Mesenchymal stem cell (in vitro differentiated cells and primary cell): ENCODE measurements around the gene CFAP70.

ENCODE experiments used
- DNase-seq: peaks from one replicate; pipeline ENCODE4 v3.0.0-alpha.2; 2013
- H2AFZ ChIP-seq: one replicate; pipeline ENCODE4 v1.6.1; 2013; ENCODE audit warnings: low read depth, mild to moderate bottlenecking, control low read depth, inconsistent platforms, low read length, moderate library complexity
- H2AK5ac ChIP-seq: 2 replicates; pipeline ENCODE4 v1.6.1; 2013; ENCODE audit warnings: low read length, moderate library complexity, mild to moderate bottlenecking, inconsistent platforms; ENCODE audit not compliant: severe bottlenecking
- H2BK120ac ChIP-seq: one replicate; pipeline ENCODE4 v1.6.1; 2013; ENCODE audit warnings: low read depth, mild to moderate bottlenecking, inconsistent platforms, low read length, moderate library complexity
- H2BK12ac ChIP-seq, 2 experiments: one replicate each; pipeline ENCODE4 v1.6.1; 2013; ENCODE audit warnings: inconsistent platforms in 2 of 2, low read length in 2 of 2, mild to moderate bottlenecking in 2 of 2, moderate library complexity in 2 of 2, control low read depth in 1 of 2
- H2BK15ac ChIP-seq: one replicate; pipeline ENCODE4 v1.6.1; 2013; ENCODE audit warnings: mild to moderate bottlenecking, low read depth, inconsistent platforms; ENCODE audit not compliant: poor library complexity, severe bottlenecking
- H2BK5ac ChIP-seq: 2 replicates; pipeline ENCODE4 v1.6.1; 2013; ENCODE audit warnings: low read depth, mild to moderate bottlenecking, low read length, control low read depth, inconsistent platforms; ENCODE audit not compliant: poor library complexity, severe bottlenecking
- H3K14ac ChIP-seq, 2 experiments: one replicate each; pipeline ENCODE4 v1.6.1; 2013; ENCODE audit warnings: inconsistent platforms in 2 of 2, low read length in 2 of 2, control low read depth in 1 of 2, mild to moderate bottlenecking in 1 of 2, moderate library complexity in 1 of 2
- H3K18ac ChIP-seq, 2 experiments: one replicate each; pipeline ENCODE4 v1.6.1; 2013; ENCODE audit warnings: inconsistent platforms in 2 of 2, low read length in 2 of 2, control low read depth in 1 of 2, low read depth in 1 of 2, mild to moderate bottlenecking in 1 of 2
- H3K23ac ChIP-seq, 2 experiments: one replicate each; pipeline ENCODE4 v1.6.1; 2013; ENCODE audit warnings: inconsistent platforms in 2 of 2, low read length in 2 of 2, mild to moderate bottlenecking in 2 of 2, moderate library complexity in 2 of 2, control low read depth in 1 of 2
- H3K27ac ChIP-seq: 2 replicates; pipeline ENCODE4 v1.5.1; 2013; ENCODE audit warnings: mild to moderate bottlenecking, moderate library complexity, low read length, control low read depth, inconsistent platforms; ENCODE audit not compliant: poor library complexity, severe bottlenecking
- H3K27me3 ChIP-seq, 2 experiments: 2 replicates each; pipeline versions ENCODE4 v1.6.1 to v1.7.0; 2013; ENCODE audit warnings: low read length in 2 of 2, mild to moderate bottlenecking in 2 of 2, moderate library complexity in 2 of 2, control low read depth in 1 of 2, inconsistent platforms in 1 of 2; ENCODE audit not compliant: control insufficient read depth in 1 of 2, insufficient read depth in 1 of 2
- H3K36me3 ChIP-seq, 2 experiments: 2 replicates each; pipeline versions ENCODE4 v1.6.1 to v1.7.0; 2013; ENCODE audit warnings: low read length in 2 of 2, control low read depth in 1 of 2, inconsistent platforms in 1 of 2, low read depth in 1 of 2, mild to moderate bottlenecking in 1 of 2; ENCODE audit not compliant: insufficient read depth in 2 of 2, control insufficient read depth in 1 of 2
- H3K4ac ChIP-seq, 2 experiments: one replicate each; pipeline ENCODE4 v1.6.1; 2013; ENCODE audit warnings: inconsistent platforms in 2 of 2, low read length in 2 of 2, mild to moderate bottlenecking in 2 of 2, moderate library complexity in 2 of 2, control low read depth in 1 of 2, low read depth in 1 of 2
- H3K4me1 ChIP-seq: 2 replicates; pipeline ENCODE4 v1.6.1; 2013; ENCODE audit warnings: low read depth, low read length, control low read depth; ENCODE audit not compliant: control insufficient read depth, insufficient read depth
- H3K4me2 ChIP-seq: 2 replicates; pipeline ENCODE4 v1.6.1; 2013; ENCODE audit warnings: low read length, mild to moderate bottlenecking, inconsistent platforms; ENCODE audit not compliant: poor library complexity, severe bottlenecking
- H3K4me3 ChIP-seq, 2 experiments: 2 replicates each; pipeline versions ENCODE4 v1.5.1 to v1.7.0; 2013; ENCODE audit warnings: low read length in 2 of 2, mild to moderate bottlenecking in 2 of 2, control low read depth in 1 of 2, low read depth in 1 of 2; ENCODE audit not compliant: insufficient read depth in 1 of 2
- H3K79me1 ChIP-seq: replicated peaks from 2 replicates; pipeline ENCODE4 v1.6.1; 2013; ENCODE audit warnings: mild to moderate bottlenecking, control low read depth, low read length, inconsistent platforms; ENCODE audit not compliant: poor library complexity, severe bottlenecking
- H3K9ac ChIP-seq: 2 replicates; pipeline ENCODE4 v1.7.0; 2013; ENCODE audit warnings: mild to moderate bottlenecking, low read length, moderate library complexity
- H3K9me3 ChIP-seq: 2 replicates; pipeline ENCODE4 v1.7.0; 2013; ENCODE audit warnings: mild to moderate bottlenecking, low read length; ENCODE audit not compliant: control insufficient read depth
- H4K8ac ChIP-seq: one replicate; pipeline ENCODE4 v1.6.1; 2013; ENCODE audit warnings: inconsistent platforms, mild to moderate bottlenecking, low read length, moderate library complexity
- H4K91ac ChIP-seq: one replicate; pipeline ENCODE4 v1.6.1; 2013; ENCODE audit warnings: mild to moderate bottlenecking, low read length, inconsistent platforms
- WGBS: methylation state at CpG from one replicate; pipeline ENCODE4 v1.1.7; 2013; ENCODE audit warnings: mixed read lengths; 5-methylcytosine and 5-hydroxymethylcytosine counted together

Gene CFAP70

GRCh38 chr10:73344269-73344668 is 14.4 kb downstream of the CFAP70 start:
- no peak overlapping the region for H3K27ac ChIP-seq
- no peak overlapping the region for H2BK15ac ChIP-seq
- no peak overlapping the region for H2BK12ac ChIP-seq
- no peak overlapping the region for H4K8ac ChIP-seq
- no peaks in the 10 kb centered on the region for H3K27me3 ChIP-seq
- no peak overlapping the region for H3K23ac ChIP-seq
- H3K9ac ChIP-seq = no peak overlapping the region
- no peak overlapping the region for H3K4me3 ChIP-seq
- H3K18ac ChIP-seq = no peak overlapping the region
- H2AK5ac ChIP-seq = no peak overlapping the region
- no peak overlapping the region for H2BK120ac ChIP-seq
- no peaks in the 10 kb centered on the region for H3K9me3 ChIP-seq
- WGBS = 100% methylated on average over 1 of the region's 1 CpG
- peaks cover 2% of the 10 kb centered on the region for H3K4me1 ChIP-seq
- no peaks in the 10 kb centered on the region for H3K79me1 ChIP-seq
- H2AFZ ChIP-seq = no peak overlapping the region
- H3K14ac ChIP-seq = no peak overlapping the region
- no peak overlapping the region for H2BK5ac ChIP-seq
- no peak overlapping the region for H3K4ac ChIP-seq
- H3K4me2 ChIP-seq = no peak overlapping the region
- no peak overlapping the region for H4K91ac ChIP-seq
- no peak for DNase-seq
- peaks cover 6 to 19% of the 10 kb centered on the region in 2 experiments for H3K36me3 ChIP-seq

GRCh38 chr10:73340121-73340520 is 18.5 kb downstream of the CFAP70 start:
- H3K14ac ChIP-seq = no peak overlapping the region
- no peak overlapping the region for H3K4ac ChIP-seq
- no peak overlapping the region for H3K4me2 ChIP-seq
- H3K9me3 ChIP-seq = no peaks in the 10 kb centered on the region
- H2BK120ac ChIP-seq = no peak overlapping the region
- H3K27ac ChIP-seq = no peak overlapping the region
- H4K8ac ChIP-seq = no peak overlapping the region
- no peaks in the 10 kb centered on the region for H3K27me3 ChIP-seq
- H3K79me1 ChIP-seq = no peaks in the 10 kb centered on the region
- WGBS = 79% methylated on average over 3 of the region's 3 CpGs
- no peak overlapping the region for H2BK15ac ChIP-seq
- H2AFZ ChIP-seq = no peak overlapping the region
- H3K23ac ChIP-seq = no peak overlapping the region
- no peak for DNase-seq
- H2BK5ac ChIP-seq = no peak overlapping the region
- H3K4me1 ChIP-seq = peaks cover 2% of the 10 kb centered on the region
- H2AK5ac ChIP-seq = no peak overlapping the region
- no peak overlapping the region for H3K9ac ChIP-seq
- H3K36me3 ChIP-seq = peaks cover 4 to 6% of the 10 kb centered on the region in 2 experiments
- H3K18ac ChIP-seq = no peak overlapping the region
- H2BK12ac ChIP-seq = no peak overlapping the region
- H3K4me3 ChIP-seq = no peak overlapping the region
- no peak overlapping the region for H4K91ac ChIP-seq

GRCh38 chr10:73339436-73339835 is 19.2 kb downstream of the CFAP70 start:
- peaks cover 2% of the 10 kb centered on the region for H3K4me1 ChIP-seq
- no peak overlapping the region for H4K91ac ChIP-seq
- no peak overlapping the region for H3K18ac ChIP-seq
- no peak overlapping the region for H2AFZ ChIP-seq
- H3K4me2 ChIP-seq = no peak overlapping the region
- no peak overlapping the region for H4K8ac ChIP-seq
- H3K27ac ChIP-seq = no peak overlapping the region
- H3K27me3 ChIP-seq = no peaks in the 10 kb centered on the region
- H2BK15ac ChIP-seq = no peak overlapping the region
- H2BK120ac ChIP-seq = no peak overlapping the region
- no peak overlapping the region for H3K23ac ChIP-seq
- H3K4ac ChIP-seq = no peak overlapping the region
- no peak for DNase-seq
- H3K4me3 ChIP-seq = no peak overlapping the region
- H2BK12ac ChIP-seq = no peak overlapping the region
- H3K9me3 ChIP-seq = no peaks in the 10 kb centered on the region
- peaks cover 4 to 6% of the 10 kb centered on the region in 2 experiments for H3K36me3 ChIP-seq
- WGBS = 85% methylated on average over 7 of the region's 7 CpGs
- H3K9ac ChIP-seq = no peak overlapping the region
- no peaks in the 10 kb centered on the region for H3K79me1 ChIP-seq
- no peak overlapping the region for H2BK5ac ChIP-seq
- no peak overlapping the region for H3K14ac ChIP-seq
- no peak overlapping the region for H2AK5ac ChIP-seq

- Histone ChIP-seq H3K14ac (no peak overlapping the region), H3K4me2 (no peak overlapping the region), H3K4ac (no peak overlapping the region), H2BK15ac (no peak overlapping the region), H3K36me3 (peaks cover 4 to 6% of the 10 kb centered on the region in 2 experiments), H4K8ac (no peak overlapping the region), H2BK120ac (no peak overlapping the region), H2BK12ac (no peak overlapping the region), H3K23ac (no peak overlapping the region), H2AFZ (no peak overlapping the region), H4K91ac (no peak overlapping the region), H2BK5ac (no peak overlapping the region), H3K79me1 (no peaks in the 10 kb centered on the region), H3K9ac (no peak overlapping the region), H3K27ac (no peak overlapping the region), H3K27me3 (no peaks in the 10 kb centered on the region), H3K4me1 (peaks cover 2% of the 10 kb centered on the region), H2AK5ac (no peak overlapping the region), H3K9me3 (no peaks in the 10 kb centered on the region), H3K18ac (no peak overlapping the region), H3K4me3 (no peak overlapping the region)
- no peak for DNase-seq
- 87% methylated on average over 6 of the region's 8 CpGs for WGBS
Measured at GRCh38 chr10:73338801-73339368, 19.8 kb downstream of the CFAP70 start.
